Neuronal stem cell (in vitro differentiated cells): ENCODE data around the gene COL19A1.
"Not testable (repeated sequence)": the region's sequence is repeated elsewhere in the genome, so short reads cannot be mapped to it uniquely, and the experiment has no call there.

Experiments used
- DNase-seq: peaks from one replicate; pipeline ENCODE4 v3.0.0-alpha.2; 2013; ENCODE audit warnings: low spot score
- H2AFZ ChIP-seq: one replicate; pipeline ENCODE4 v1.6.1; 2013; ENCODE audit warnings: mild to moderate bottlenecking, low read length, inconsistent platforms
- H2AK5ac ChIP-seq: 2 replicates; pipeline ENCODE4 v1.6.1; 2013; ENCODE audit warnings: low read depth, mild to moderate bottlenecking, inconsistent platforms, low read length, moderate library complexity, mixed read lengths
- H2BK120ac ChIP-seq: 2 replicates; pipeline ENCODE4 v1.6.1; 2013; ENCODE audit warnings: low read depth, mild to moderate bottlenecking, inconsistent platforms, low read length, moderate library complexity, mixed read lengths
- H2BK12ac ChIP-seq: one replicate; pipeline ENCODE4 v1.6.1; 2013; ENCODE audit warnings: low read length, inconsistent platforms
- H2BK15ac ChIP-seq: 2 replicates; pipeline ENCODE4 v1.6.1; 2013; ENCODE audit warnings: mild to moderate bottlenecking, low read length, inconsistent platforms, mixed read lengths
- H2BK5ac ChIP-seq: one replicate; pipeline ENCODE4 v1.6.1; 2013; ENCODE audit warnings: inconsistent platforms, mild to moderate bottlenecking, low read length, moderate library complexity
- H3K14ac ChIP-seq: one replicate; pipeline ENCODE4 v1.6.1; 2013; ENCODE audit warnings: low read length, inconsistent platforms
- H3K18ac ChIP-seq: 2 replicates; pipeline ENCODE4 v1.6.1; 2013; ENCODE audit warnings: low read length, inconsistent platforms
- H3K23ac ChIP-seq: 2 replicates; pipeline ENCODE4 v1.6.1; 2013; ENCODE audit warnings: low read depth, mild to moderate bottlenecking, mixed read lengths, low read length, inconsistent platforms; ENCODE audit not compliant: poor library complexity
- H3K27ac ChIP-seq: replicated peaks from 3 replicates; pipeline ENCODE4 v1.5.1; 2013; ENCODE audit warnings: low read length, inconsistent platforms
- H3K27me3 ChIP-seq, 3 experiments: 2 replicates each; pipeline ENCODE4 v1.6.1; 2013; ENCODE audit warnings: low read length in 3 of 3, mild to moderate bottlenecking in 2 of 3, inconsistent platforms in 1 of 3, low read depth in 1 of 3, mixed read lengths in 1 of 3, moderate library complexity in 1 of 3; ENCODE audit not compliant: control insufficient read depth in 3 of 3, insufficient read depth in 3 of 3
- H3K36me3 ChIP-seq, 2 donors: replicated peaks in 1 of 2; 2 replicates each; pipeline ENCODE4 v1.6.1; 2013; ENCODE audit warnings: low read length in 2 of 2; ENCODE audit not compliant: control insufficient read depth in 2 of 2, insufficient read depth in 2 of 2
- H3K4ac ChIP-seq: 2 replicates; pipeline ENCODE4 v1.6.1; 2013; ENCODE audit warnings: inconsistent platforms, mild to moderate bottlenecking, low read length, moderate library complexity
- H3K4me1 ChIP-seq, 2 donors: 1 replicate in 1 of 2; 2 replicates in 1 of 2; pipeline ENCODE4 v1.6.1; 2013; ENCODE audit warnings: low read length in 2 of 2, low read depth in 1 of 2; ENCODE audit not compliant: control insufficient read depth in 2 of 2, insufficient read depth in 1 of 2
- H3K4me2 ChIP-seq: one replicate; pipeline ENCODE4 v1.6.1; 2013; ENCODE audit warnings: mild to moderate bottlenecking, low read length, inconsistent platforms; ENCODE audit not compliant: insufficient read depth, poor library complexity, severe bottlenecking
- H3K4me3 ChIP-seq, 2 donors: 2 replicates each; pipeline ENCODE4 v1.5.1; 2013; ENCODE audit warnings: low read length in 2 of 2, mild to moderate bottlenecking in 2 of 2, inconsistent platforms in 1 of 2, moderate library complexity in 1 of 2
- H3K79me1 ChIP-seq: one replicate; pipeline ENCODE4 v1.6.1; 2013; ENCODE audit warnings: low read depth, mild to moderate bottlenecking, inconsistent platforms, low read length, moderate library complexity
- H3K9ac ChIP-seq: one replicate; pipeline ENCODE4 v1.6.1; 2013; ENCODE audit warnings: mild to moderate bottlenecking, low read depth, low read length, inconsistent platforms; ENCODE audit not compliant: poor library complexity
- H3K9me3 ChIP-seq, 2 donors: replicated peaks in 1 of 2; 2 replicates each; pipeline versions ENCODE3 to v1.6.1; 2013; ENCODE audit warnings: low read length in 2 of 2, mild to moderate bottlenecking in 2 of 2, inconsistent platforms in 1 of 2, low read depth in 1 of 2, mixed read lengths in 1 of 2, moderate library complexity in 1 of 2; ENCODE audit not compliant: control insufficient read depth in 2 of 2, insufficient read depth in 1 of 2
- H4K8ac ChIP-seq: one replicate; pipeline ENCODE4 v1.6.1; 2013; ENCODE audit warnings: low read depth, mild to moderate bottlenecking, inconsistent platforms, low read length, moderate library complexity
- H4K91ac ChIP-seq: one replicate; pipeline ENCODE4 v1.6.1; 2013; ENCODE audit warnings: low read length, low read depth, mild to moderate bottlenecking, inconsistent platforms; ENCODE audit not compliant: poor library complexity
- WGBS, 2 donors: extraction: QIAGEN DNeasy Blood & Tissue Kit; methylation state at CpG; one replicate each; pipeline ENCODE4 v1.1.7; 2013; ENCODE audit warnings: missing lambda C conversion rate in 2 of 2, mixed read lengths in 1 of 2; ENCODE audit not compliant: insufficient read length in 2 of 2, insufficient replicate concordance in 1 of 2; ENCODE audit errors: extremely low coverage in 2 of 2; 5-methylcytosine and 5-hydroxymethylcytosine counted together

Gene COL19A1

DNA sequence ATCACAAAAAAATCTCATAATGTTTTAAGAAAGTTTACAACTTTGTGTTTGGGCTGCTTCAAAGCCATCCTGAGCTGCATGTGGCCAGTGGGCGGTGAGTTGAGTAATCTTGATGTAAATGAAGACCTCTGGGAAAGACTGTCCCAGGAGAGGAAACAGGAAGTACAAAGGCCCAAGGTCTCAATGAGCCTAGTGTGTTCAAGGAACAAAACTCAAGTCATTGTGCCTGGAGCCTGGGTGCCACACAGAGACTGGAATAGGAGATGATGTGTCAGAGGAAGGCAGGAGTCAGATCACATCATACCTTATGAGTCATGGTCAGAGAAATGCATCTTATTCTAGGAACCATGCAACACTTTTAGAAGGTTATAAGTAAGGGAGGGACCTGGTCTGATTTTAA, 51.5 kb downstream of the COL19A1 start:
- no peak overlapping the region for H3K9ac ChIP-seq
- H3K27me3 ChIP-seq = no peaks in the 10 kb centered on the region
- H3K4me3 ChIP-seq = no peak overlapping the region
- H2BK15ac ChIP-seq = no peak overlapping the region
- H3K23ac ChIP-seq = no peak overlapping the region
- H2BK120ac ChIP-seq = no peak overlapping the region
- no peak overlapping the region for H4K8ac ChIP-seq
- no peak overlapping the region for H4K91ac ChIP-seq
- H3K79me1 ChIP-seq = no peaks in the 10 kb centered on the region
- H3K4ac ChIP-seq = no peak overlapping the region
- DNase-seq = no peak
- peak overlapping the region; percentile 21 for H2AFZ ChIP-seq
- H3K14ac ChIP-seq = no peak overlapping the region
- no peak overlapping the region for H2BK12ac ChIP-seq
- no peak overlapping the region for H2AK5ac ChIP-seq
- H3K27ac ChIP-seq = no peak overlapping the region
- H2BK5ac ChIP-seq = no peak overlapping the region
- no peaks in the 10 kb centered on the region for H3K36me3 ChIP-seq
- H3K4me2 ChIP-seq = no peak overlapping the region
- peaks cover 0 to 5% of the 10 kb centered on the region in 2 donors for H3K4me1 ChIP-seq
- no peak overlapping the region for H3K18ac ChIP-seq
- WGBS, 2 donors = no CpG with 5 or more reads among the region's 1 CpG
- H3K9me3 ChIP-seq = no peaks in the 10 kb centered on the region

DNA sequence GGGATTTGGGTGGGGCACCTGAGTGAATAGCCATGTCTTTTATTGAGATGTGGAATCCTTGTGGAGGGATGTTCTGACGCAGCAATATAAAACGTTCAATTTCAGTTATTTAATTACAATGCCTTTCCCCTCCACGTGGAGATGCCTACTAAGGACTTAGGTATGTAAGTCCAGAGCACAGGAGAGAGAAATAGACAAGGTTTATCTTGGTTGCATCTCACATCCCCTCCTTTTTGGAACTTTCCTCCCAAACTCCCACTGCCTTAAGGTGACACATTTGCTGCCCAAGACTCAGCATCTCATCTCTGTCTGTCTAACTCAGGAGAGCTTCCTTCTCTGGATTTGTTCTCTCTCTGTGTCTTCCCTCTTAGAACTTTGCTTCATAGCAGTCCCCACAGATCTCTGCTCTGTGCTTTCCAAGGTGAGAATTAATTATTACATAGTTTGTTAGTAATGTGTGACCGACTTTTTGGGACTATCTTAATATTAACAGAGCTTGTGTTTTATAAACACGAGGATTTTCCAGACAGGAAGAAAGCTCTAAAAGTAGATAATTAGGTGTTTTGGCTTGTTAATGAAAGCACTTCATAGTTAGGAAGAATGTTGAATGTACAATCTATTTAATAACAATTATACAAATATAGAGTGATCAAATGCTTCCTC, 52.6 kb downstream of the COL19A1 start:
- WGBS, 2 donors = no CpG with 5 or more reads among the region's 5 CpGs
- no peak overlapping the region for H2BK120ac ChIP-seq

DNA sequence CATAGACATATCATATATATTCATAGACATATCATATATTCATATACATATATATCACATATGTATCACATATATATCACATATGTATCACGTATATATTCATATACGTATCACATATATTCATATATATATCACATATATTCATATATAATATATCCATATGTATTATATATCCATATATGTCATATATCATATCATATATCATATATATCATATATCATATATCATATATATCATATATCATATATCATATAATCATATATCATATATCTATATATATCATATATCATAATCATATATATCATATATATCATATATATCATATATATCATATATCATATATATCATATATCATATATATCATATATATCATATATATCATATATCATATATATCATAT, 54.7 kb downstream of the COL19A1 start:
- H3K14ac ChIP-seq, H3K18ac ChIP-seq, H4K91ac ChIP-seq, H3K36me3 ChIP-seq, H3K27me3 ChIP-seq, H3K79me1 ChIP-seq, H3K9me3 ChIP-seq, H4K8ac ChIP-seq, H3K4me1 ChIP-seq, H2AK5ac ChIP-seq, H2AFZ ChIP-seq, H2BK12ac ChIP-seq, H3K4me3 ChIP-seq, H3K9ac ChIP-seq, H3K27ac ChIP-seq, H3K23ac ChIP-seq, H3K4ac ChIP-seq, H2BK120ac ChIP-seq, H2BK15ac ChIP-seq, H3K4me2 ChIP-seq, DNase-seq, H2BK5ac ChIP-seq: not testable (repeated sequence)
- WGBS, 2 donors = 100% methylated on average over 2 of the region's 2 CpGs

More for the DNA sequence above, 52.6 kb downstream of the COL19A1 start:
- H2BK15ac ChIP-seq = no peak overlapping the region
- no peaks in the 10 kb centered on the region for H3K4me1 ChIP-seq
- no peak overlapping the region for H3K9ac ChIP-seq
- no peak overlapping the region for H3K4ac ChIP-seq
- no peak overlapping the region for H3K27ac ChIP-seq
- H3K4me3 ChIP-seq = no peak overlapping the region
- peak overlapping the region; percentile 10 for H2AFZ ChIP-seq
- H3K14ac ChIP-seq = no peak overlapping the region
- H2AK5ac ChIP-seq = no peak overlapping the region
- H4K8ac ChIP-seq = no peak overlapping the region
- DNase-seq = no peak
- H3K36me3 ChIP-seq = no peaks in the 10 kb centered on the region
- H3K79me1 ChIP-seq = no peaks in the 10 kb centered on the region
- no peak overlapping the region for H2BK12ac ChIP-seq
- H3K4me2 ChIP-seq = no peak overlapping the region
- no peaks in the 10 kb centered on the region for H3K27me3 ChIP-seq
- H2BK5ac ChIP-seq = no peak overlapping the region
- H3K9me3 ChIP-seq = no peaks in the 10 kb centered on the region
- no peak overlapping the region for H4K91ac ChIP-seq
- no peak overlapping the region for H3K23ac ChIP-seq
- H3K18ac ChIP-seq = no peak overlapping the region

DNA sequence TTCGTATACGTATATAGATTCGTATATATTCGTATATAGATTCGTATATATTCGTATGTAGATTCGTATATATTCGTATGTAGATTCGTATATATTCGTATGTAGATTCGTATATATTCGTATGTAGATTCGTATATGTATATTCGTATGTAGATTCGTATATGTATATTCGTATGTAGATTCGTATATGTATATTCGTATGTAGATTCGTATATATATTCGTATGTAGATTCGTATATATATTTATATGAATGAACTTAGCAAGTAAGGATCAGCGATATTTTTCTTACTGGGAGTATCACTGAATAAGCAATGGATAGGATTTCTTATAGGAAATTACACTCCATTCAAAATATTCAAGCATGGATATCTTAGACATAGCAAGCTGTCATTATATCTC, 55.3 kb downstream of the COL19A1 start:
- H2BK5ac ChIP-seq, H2BK120ac ChIP-seq: not testable (repeated sequence)
- 100% methylated on average over 9 to 21 of the region's 22 CpGs for WGBS, 2 donors

More for the DNA sequence above, 55.3 kb downstream of the COL19A1 start:
- not testable (repeated sequence) for H3K27ac ChIP-seq, H3K27me3 ChIP-seq, H2AFZ ChIP-seq, H3K23ac ChIP-seq, DNase-seq, H2BK12ac ChIP-seq, H3K36me3 ChIP-seq, H4K91ac ChIP-seq, H3K9ac ChIP-seq, H3K18ac ChIP-seq, H3K4me3 ChIP-seq, H3K9me3 ChIP-seq, H3K4me2 ChIP-seq, H3K79me1 ChIP-seq, H3K14ac ChIP-seq, H3K4me1 ChIP-seq, H2BK15ac ChIP-seq, H2AK5ac ChIP-seq, H4K8ac ChIP-seq, H3K4ac ChIP-seq
